Cardiac muscle cell (in vitro differentiated cells and primary cell): Measurements from ENCODE around the gene KRT72. TPM values are rescaled to one million over a fixed set of nuclear protein-coding genes. Genes with fewer than 3 reads are reported as not detected.

Source experiments
- DNase-seq, 2 donors: peaks; one replicate each; pipeline versions ENCODE4 v3.0.0 to v3.0.0-alpha.2; 2010 to 2017; ENCODE audit warnings: low read depth in 1 of 2, low spot score in 1 of 2
- H3K27ac ChIP-seq: fragments of 200-600 bp; sonication (generic); 2 replicates; pipeline ENCODE4 v1.5.1; 2016
- H3K27me3 ChIP-seq: fragments of 200-600 bp; sonication (generic); 2 replicates; pipeline ENCODE4 v1.6.0; 2016; ENCODE audit warnings: control low read depth
- H3K36me3 ChIP-seq: fragments of 200-600 bp; sonication (generic); 2 replicates; pipeline ENCODE4 v1.5.1; 2016; ENCODE audit warnings: control low read depth
- H3K4me1 ChIP-seq: fragments of 200-600 bp; sonication (generic); 2 replicates; pipeline ENCODE4 v1.8.1; 2017; ENCODE audit warnings: low read depth, mild to moderate bottlenecking, mixed run types
- H3K4me3 ChIP-seq: fragments of 200-600 bp; sonication (generic); 2 replicates; pipeline ENCODE4 v1.5.1; 2016; ENCODE audit warnings: mild to moderate bottlenecking
- H3K9me3 ChIP-seq: fragments of 200-600 bp; sonication (generic); 2 replicates; pipeline ENCODE4 v1.5.1; 2017; ENCODE audit warnings: low read depth, mild to moderate bottlenecking, control low read depth
- polyA plus RNA-seq: library from polyadenylated mRNA; unstranded; fragments of >200 nt; fragmentation: Nextera tagmentation; extraction: Ambion mirVana; gene quantifications from 2 replicates; pipeline ENCODE4 v1.2.1, GENCODE V29; 2016
- total RNA-seq: library from RNA; depleted of rRNA; stranded (reverse); fragments of >200 nt; gene quantifications from 2 replicates; pipeline ENCODE4 v1.2.3, GENCODE V29; 2016
- TF ChIP-seq, protein P1 (sequence below): IDR thresholded peaks from 2 replicates; pipeline ENCODE4 v1.5.1; 2012; ENCODE audit warnings: low read depth, mild to moderate bottlenecking, low read length

The KRT72 gene
- total and polyA plus RNA-seq, 2 experiments from 2014 or later = not detected

DNA sequence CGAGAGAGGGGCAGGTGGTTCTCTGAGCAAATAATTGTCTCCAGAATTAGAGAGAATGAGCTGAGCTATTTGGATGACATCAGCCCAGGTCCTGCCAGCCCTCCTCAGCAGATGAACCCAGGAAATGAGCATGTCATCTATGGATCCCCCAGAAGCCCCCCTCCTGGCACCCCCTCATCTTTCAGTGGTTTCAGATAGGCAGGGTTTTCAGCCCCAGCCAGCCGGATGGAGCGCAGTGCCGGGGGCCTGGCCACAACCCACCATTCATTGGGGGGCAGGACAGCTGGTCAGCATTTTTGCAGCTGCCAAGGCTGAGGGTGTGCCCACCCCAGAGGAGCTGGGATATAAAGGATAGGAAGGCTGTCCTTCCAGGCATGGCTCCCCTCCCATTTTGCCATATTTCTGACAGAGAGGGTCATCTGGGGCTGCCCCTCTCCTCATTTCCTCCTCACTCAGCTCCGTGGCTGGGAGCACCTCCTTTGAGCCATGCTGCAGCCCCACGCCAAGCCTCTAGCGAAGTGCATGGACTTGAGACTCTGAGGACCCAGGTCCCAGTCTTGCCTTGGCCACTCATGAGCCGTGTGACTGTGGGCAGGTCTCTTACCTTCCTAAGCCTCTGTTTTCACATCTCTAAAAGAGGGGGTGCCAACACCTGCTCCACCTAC is 42.4 kb downstream of the KRT72 start:
- H3K9me3 ChIP-seq = no peaks in the 10 kb centered on the region
- H3K4me3 ChIP-seq = no peak overlapping the region
- no peaks in the 10 kb centered on the region for H3K36me3 ChIP-seq
- no peak overlapping the region for H3K27ac ChIP-seq
- H3K27me3 ChIP-seq = peaks cover 46% of the 10 kb centered on the region
- DNase-seq = no peak
- no peaks in the 10 kb centered on the region for H3K4me1 ChIP-seq
- TF ChIP-seq, protein P1, sequence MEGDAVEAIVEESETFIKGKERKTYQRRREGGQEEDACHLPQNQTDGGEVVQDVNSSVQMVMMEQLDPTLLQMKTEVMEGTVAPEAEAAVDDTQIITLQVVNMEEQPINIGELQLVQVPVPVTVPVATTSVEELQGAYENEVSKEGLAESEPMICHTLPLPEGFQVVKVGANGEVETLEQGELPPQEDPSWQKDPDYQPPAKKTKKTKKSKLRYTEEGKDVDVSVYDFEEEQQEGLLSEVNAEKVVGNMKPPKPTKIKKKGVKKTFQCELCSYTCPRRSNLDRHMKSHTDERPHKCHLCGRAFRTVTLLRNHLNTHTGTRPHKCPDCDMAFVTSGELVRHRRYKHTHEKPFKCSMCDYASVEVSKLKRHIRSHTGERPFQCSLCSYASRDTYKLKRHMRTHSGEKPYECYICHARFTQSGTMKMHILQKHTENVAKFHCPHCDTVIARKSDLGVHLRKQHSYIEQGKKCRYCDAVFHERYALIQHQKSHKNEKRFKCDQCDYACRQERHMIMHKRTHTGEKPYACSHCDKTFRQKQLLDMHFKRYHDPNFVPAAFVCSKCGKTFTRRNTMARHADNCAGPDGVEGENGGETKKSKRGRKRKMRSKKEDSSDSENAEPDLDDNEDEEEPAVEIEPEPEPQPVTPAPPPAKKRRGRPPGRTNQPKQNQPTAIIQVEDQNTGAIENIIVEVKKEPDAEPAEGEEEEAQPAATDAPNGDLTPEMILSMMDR = no peak

DNA sequence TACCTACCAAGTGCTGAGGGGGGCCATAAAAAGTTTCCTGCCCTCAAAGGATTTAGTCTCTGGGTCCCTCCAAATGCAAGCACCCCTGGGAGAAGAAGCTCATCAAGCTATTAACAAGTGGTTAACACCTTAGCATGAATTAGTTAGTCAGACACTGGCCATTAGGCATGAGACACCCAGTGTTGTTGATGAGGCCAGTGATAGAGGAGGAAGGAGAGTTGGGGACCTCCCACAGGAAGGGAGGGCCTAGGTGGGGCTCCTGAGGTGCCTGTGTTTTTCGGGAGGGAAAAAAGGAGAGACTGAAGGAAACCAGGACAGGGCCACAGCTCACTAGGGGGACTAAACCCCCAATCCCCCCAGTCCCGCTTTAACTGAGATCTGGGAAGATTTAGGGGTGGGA is 43.8 kb downstream of the KRT72 start:
- peaks cover 39% of the 10 kb centered on the region for H3K27me3 ChIP-seq
- no peaks in the 10 kb centered on the region for H3K4me1 ChIP-seq
- TF ChIP-seq, protein P1 = no peak
- no peak overlapping the region for H3K4me3 ChIP-seq
- H3K27ac ChIP-seq = no peak overlapping the region
- H3K36me3 ChIP-seq = no peaks in the 10 kb centered on the region
- no peaks in the 10 kb centered on the region for H3K9me3 ChIP-seq
- no peak for DNase-seq

DNA sequence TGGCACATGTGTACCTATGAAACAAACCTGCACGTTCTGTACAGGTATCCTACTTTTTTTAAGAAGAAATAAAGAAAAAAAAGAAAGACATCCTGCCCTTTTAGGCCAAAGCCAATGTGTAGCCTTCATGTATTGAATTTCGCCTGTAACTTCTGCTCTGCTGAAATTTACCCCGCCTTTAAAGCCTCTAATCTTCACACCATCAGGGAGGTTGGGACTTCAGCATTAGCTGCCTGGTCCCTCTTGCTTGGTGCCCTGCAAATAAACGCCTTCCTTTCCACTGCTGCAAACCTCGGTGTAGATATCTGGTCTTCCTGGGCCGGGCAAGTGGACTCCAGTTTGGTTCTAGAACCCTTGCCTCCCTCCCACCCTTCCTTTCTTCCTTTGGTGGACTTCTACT is 45.7 kb downstream of the KRT72 start:
- Histone ChIP-seq H3K4me1 (no peaks in the 10 kb centered on the region), H3K36me3 (no peaks in the 10 kb centered on the region), H3K27me3 (peaks cover 26% of the 10 kb centered on the region), H3K9me3 (no peaks in the 10 kb centered on the region), H3K27ac (no peak overlapping the region), H3K4me3 (no peak overlapping the region)
- TF ChIP-seq, protein P1 = no peak
- DNase-seq = no peak

DNA sequence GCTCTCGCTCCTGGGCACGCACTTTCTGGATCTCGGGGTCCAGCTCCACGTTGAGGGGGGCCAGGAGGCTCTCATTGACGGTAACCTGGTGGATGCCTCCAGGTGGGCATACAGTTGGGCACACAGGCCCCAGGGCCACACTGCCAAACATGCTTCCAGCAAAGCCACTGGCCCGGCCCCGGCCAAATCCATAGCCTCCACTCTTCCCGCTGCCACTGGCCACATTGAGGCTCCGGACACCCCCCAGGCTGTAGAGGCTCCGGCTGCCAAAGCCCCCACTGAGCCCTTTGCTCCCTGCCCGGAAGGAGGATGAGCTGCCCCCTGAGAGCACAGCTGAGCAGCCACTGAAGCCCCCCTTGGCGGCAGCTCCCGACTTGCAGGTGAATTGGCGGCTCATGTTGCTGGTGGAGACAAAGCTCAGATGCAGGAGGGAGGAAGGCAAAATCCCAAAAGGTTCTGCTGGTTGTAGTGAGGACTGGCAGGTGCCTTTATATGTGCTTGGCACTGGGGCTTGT is 48.5 kb downstream of the KRT72 start, which contains the start of gene KRT71:
TSS of gene KRT71 (minus strand) at position 465 of the 515 bp plus-strand sequence. CDS start at position 397, 68 bp downstream.
- Histone ChIP-seq H3K4me1 (no peaks in the 10 kb centered on the region), H3K27me3 (peaks cover 19% of the 10 kb centered on the region)
- TF ChIP-seq, protein P1 = no peak

DNA sequence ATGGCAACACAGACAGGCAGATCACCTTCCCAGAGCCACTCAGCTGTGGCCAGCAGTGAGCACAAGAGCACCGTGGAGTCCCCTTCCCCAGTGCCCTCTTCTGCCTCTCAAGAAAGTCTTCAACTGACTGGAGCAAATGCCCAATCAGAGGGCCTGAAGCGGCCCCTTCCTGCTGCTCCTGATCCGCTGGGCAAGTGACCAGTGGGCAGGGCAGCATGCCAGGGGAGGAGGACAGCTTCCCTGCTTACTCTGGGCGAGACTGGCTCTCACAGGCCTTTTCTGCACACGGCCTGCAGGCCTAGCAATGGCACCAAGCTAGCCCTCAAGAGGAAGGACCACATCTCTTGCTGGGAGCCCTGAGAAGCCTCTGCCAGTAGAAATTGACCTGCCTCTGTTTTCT is 49.2 kb downstream of the KRT72 start:
- TF ChIP-seq, protein P1 = no peak
- DNase-seq = no peak
- Histone ChIP-seq H3K27ac (no peak overlapping the region), H3K27me3 (peaks cover 22% of the 10 kb centered on the region), H3K4me1 (no peaks in the 10 kb centered on the region), H3K36me3 (no peaks in the 10 kb centered on the region), H3K9me3 (no peaks in the 10 kb centered on the region), H3K4me3 (no peak overlapping the region)

More for the DNA sequence above, 48.5 kb downstream of the KRT72 start, which contains the start of gene KRT71:
- Histone ChIP-seq H3K9me3 (no peaks in the 10 kb centered on the region), H3K27ac (no peak within 1 kb of the TSS), H3K36me3 (no peaks in the 10 kb centered on the region), H3K4me3 (no peak within 1 kb of the TSS)
- DNase-seq = no peak
